ENCODE data around the gene ZNF491. TPM values are rescaled to one million over a fixed set of nuclear protein-coding genes. Genes with fewer than 3 reads are reported as not detected.
"Not testable (repeated sequence)": the region's sequence is repeated elsewhere in the genome, so short reads cannot be mapped to it uniquely, and the experiment has no call there.

ZNF491 gene
- total RNA-seq, 1 donor from 2014 or later: 5.2 TPM

GRCh38 chr19:11767633-11768133, 30.6 kb upstream of the ZNF491 start:
- DNase-seq (ENCODE audit: extremely low spot score in 2 of 2): no peak
- Histone ChIP-seq H3K9me3 (peaks cover 2% of the 10 kb centered on the region), H3K27ac (peak overlapping the region; percentile 88), H3K4me1 (peaks cover 15% of the 10 kb centered on the region), H3K27me3 (no peaks in the 10 kb centered on the region), H3K36me3 (no peaks in the 10 kb centered on the region), H3K4me3 (peak overlapping the region; percentile 76 to 97)
- TF ChIP-seq POLR2AphosphoS5 (IDR thresholded peaks at IDR 0.05; ENCODE audit: insufficient read depth in 1 of 2, low read depth in 1 of 2): no peak
- TF ChIP-seq CTCF (IDR thresholded peaks at IDR 0.05): no peak
- intact Hi-C loops (cut with DNase I): no loop called here

GRCh38 chr19:11769995-11770394, 28.3 kb upstream of the ZNF491 start:
- no peak overlapping the region for H3K27ac ChIP-seq
- peaks cover 14% of the 10 kb centered on the region for H3K9me3 ChIP-seq
- H3K4me1 ChIP-seq: peaks cover 15% of the 10 kb centered on the region
- no peak overlapping the region for H3K4me3 ChIP-seq
- no peaks in the 10 kb centered on the region for H3K36me3 ChIP-seq
- no peak for DNase-seq (ENCODE audit: extremely low spot score in 2 of 2)
- no peak for TF ChIP-seq CTCF (IDR thresholded peaks at IDR 0.05)
- intact Hi-C loops (cut with DNase I): no loop called here
- H3K27me3 ChIP-seq: no peaks in the 10 kb centered on the region

- H3K36me3 ChIP-seq; H3K27me3 ChIP-seq; H3K4me3 ChIP-seq; H3K27ac ChIP-seq; intact Hi-C loops (cut with DNase I); DNase-seq (ENCODE audit: extremely low spot score in 2 of 2): not testable (repeated sequence)
- Histone ChIP-seq H3K9me3 (peaks cover 19% of the 10 kb centered on the region), H3K4me1 (peaks cover 15% of the 10 kb centered on the region)
These were observed 26.8 kb upstream of the ZNF491 start for GRCh38 chr19:11771520-11771919.

DNA sequence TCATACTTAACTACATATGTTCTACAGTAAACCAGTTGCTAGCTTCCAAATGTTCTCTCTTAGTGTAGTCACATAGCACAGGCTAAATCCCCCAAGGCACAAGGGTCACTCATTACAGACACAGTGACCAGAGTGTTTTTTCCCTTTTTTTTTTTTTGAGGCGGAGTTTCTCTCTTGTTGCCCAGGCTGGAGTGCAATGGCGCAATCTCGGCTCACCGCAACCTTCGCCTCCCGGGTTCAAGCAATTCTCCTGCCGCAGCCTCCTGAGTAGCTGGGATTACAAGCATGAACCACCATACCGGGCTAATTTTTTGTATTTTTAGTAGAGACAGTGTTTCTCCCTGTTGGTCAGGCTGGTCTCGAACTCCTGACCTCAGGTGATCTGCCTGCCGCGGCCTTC, 21.7 kb upstream of the ZNF491 start:
- DNase-seq (ENCODE audit: extremely low spot score in 2 of 2); H3K4me1 ChIP-seq; H3K27ac ChIP-seq; H3K4me3 ChIP-seq; intact Hi-C loops (cut with DNase I); H3K27me3 ChIP-seq: not testable (repeated sequence)
- Histone ChIP-seq H3K36me3 (peaks cover 14 to 52% of the 10 kb centered on the region in 2 donors), H3K9me3 (peaks cover 66% of the 10 kb centered on the region)

GRCh38 chr19:11780431-11781020, 17.8 kb upstream of the ZNF491 start:
- no peak for DNase-seq (ENCODE audit: extremely low spot score in 2 of 2)
- Histone ChIP-seq H3K36me3 (peaks cover 14 to 63% of the 10 kb centered on the region in 2 donors), H3K4me3 (no peak overlapping the region), H3K4me1 (no peaks in the 10 kb centered on the region), H3K9me3 (peaks cover 73% of the 10 kb centered on the region), H3K27me3 (no peaks in the 10 kb centered on the region), H3K27ac (no peak overlapping the region)
- TF ChIP-seq POLR2AphosphoS5 (IDR thresholded peaks at IDR 0.05; ENCODE audit: insufficient read depth in 1 of 2, low read depth in 1 of 2) (no peak), POLR2A (IDR thresholded peaks at IDR 0.05) (no peak), CTCF (IDR thresholded peaks at IDR 0.05) (no peak)
- intact Hi-C loops (cut with DNase I): no loop called here

DNA sequence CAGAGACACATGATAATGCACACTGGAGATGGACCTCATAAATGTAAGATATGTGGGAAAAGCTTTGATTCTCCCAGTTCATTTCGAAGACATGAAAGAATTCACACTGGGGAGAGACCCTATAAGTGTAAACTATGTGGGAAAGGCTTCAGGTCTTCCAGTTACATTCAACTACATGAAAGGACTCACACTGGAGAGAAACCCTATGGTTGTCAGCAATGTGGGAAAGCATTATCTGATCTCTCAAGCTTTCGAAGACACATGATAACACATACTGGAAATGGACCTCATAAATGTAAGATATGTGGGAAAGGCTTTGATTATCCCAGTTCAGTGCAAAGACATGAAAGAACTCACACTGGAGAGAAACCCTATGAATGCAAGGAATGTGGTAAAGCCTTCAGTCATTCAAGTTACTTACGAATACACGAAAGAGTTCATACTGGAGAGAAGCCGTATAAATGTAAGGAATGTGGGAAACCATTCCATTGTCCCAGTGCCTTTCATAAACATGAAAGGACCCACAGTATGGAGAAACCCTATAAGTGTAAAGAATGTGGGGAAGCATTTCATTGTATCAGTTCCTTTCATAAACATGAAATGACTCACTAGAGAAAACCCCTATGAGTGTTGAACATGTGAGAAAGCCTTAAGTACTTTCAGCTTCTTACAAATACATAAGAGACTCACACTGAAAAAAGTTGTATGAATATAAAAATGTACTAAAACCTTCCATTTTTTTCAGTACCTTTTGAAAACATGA, 16.8 kb upstream of the ZNF491 start:
- TF ChIP-seq POLR2A (IDR thresholded peaks at IDR 0.05): no peak
- TF ChIP-seq CTCF (IDR thresholded peaks at IDR 0.05): no peak
- peaks cover 68% of the 10 kb centered on the region for H3K9me3 ChIP-seq
- no peaks in the 10 kb centered on the region for H3K4me1 ChIP-seq
- no peak for DNase-seq (ENCODE audit: extremely low spot score in 2 of 2)
- peaks cover 14 to 63% of the 10 kb centered on the region in 2 donors for H3K36me3 ChIP-seq
- no peak overlapping the region for H3K4me3 ChIP-seq
- H3K27me3 ChIP-seq: no peaks in the 10 kb centered on the region
- no peak overlapping the region for H3K27ac ChIP-seq
- intact Hi-C loops (cut with DNase I): no loop called here

Data from vagina (tissue), 2 donors.